ENCODE results near the gene PPP1CB.

Gene PPP1CB

DNA sequence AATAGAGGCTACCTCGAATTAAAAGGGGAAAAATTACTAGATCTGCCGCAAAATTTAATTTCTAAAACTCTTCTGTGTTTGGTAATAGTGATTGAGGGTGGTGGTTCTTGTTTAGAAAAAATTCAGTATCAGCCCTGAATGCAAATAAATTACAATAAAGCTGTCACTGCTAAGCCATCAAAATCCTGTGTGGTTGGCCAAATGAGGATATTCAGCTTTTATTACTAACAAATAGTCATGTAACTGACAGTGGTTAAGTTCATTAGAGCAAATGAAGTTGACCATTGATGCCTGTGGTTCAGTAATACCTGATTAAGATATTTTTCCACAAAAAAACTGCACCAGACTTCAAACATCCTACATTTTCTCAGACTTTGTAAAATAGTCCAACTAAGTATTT, 14.4 kb downstream of the PPP1CB start:
- no peak overlapping the region for H3K4me3 ChIP-seq
- H3K27ac ChIP-seq = no peak overlapping the region
- TF ChIP-seq, protein P1, sequence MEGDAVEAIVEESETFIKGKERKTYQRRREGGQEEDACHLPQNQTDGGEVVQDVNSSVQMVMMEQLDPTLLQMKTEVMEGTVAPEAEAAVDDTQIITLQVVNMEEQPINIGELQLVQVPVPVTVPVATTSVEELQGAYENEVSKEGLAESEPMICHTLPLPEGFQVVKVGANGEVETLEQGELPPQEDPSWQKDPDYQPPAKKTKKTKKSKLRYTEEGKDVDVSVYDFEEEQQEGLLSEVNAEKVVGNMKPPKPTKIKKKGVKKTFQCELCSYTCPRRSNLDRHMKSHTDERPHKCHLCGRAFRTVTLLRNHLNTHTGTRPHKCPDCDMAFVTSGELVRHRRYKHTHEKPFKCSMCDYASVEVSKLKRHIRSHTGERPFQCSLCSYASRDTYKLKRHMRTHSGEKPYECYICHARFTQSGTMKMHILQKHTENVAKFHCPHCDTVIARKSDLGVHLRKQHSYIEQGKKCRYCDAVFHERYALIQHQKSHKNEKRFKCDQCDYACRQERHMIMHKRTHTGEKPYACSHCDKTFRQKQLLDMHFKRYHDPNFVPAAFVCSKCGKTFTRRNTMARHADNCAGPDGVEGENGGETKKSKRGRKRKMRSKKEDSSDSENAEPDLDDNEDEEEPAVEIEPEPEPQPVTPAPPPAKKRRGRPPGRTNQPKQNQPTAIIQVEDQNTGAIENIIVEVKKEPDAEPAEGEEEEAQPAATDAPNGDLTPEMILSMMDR (IDR thresholded peaks at IDR 0.05) = no peak
- intact Hi-C loops (cut with DNase I; ENCODE audit: low total_unique reads) = no loop called here
- H3K4me1 ChIP-seq = peaks cover 0 to 100% (median 67%) of the 10 kb centered on the region in 4 donors
- H3K9me3 ChIP-seq = no peaks in the 10 kb centered on the region
- H3K36me3 ChIP-seq = peaks cover 4 to 10% (median 7%) of the 10 kb centered on the region in 3 donors
- DNase-seq = no peak
- no peaks in the 10 kb centered on the region for H3K27me3 ChIP-seq

DNA sequence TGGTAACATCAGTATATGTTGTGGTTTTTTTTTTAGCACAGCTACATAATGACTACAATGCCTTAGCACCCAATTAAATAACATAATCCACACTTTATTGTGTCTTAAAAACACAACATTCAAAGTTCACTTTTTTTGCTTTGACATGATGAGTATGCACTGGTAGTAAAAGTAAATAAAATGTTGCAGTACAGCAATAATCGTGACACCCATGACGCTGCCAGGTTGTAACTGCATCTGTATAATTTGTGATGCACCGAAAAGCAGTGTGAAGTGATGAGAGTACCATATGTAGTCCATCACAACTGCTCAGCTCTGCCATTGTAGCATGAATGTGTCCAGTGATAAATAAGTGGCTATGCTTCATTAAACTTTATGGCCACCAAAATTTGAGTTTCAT, 15.7 kb downstream of the PPP1CB start:
- Histone ChIP-seq H3K27ac (no peak overlapping the region), H3K4me1 (peaks cover 0 to 100% (median 63%) of the 10 kb centered on the region in 4 donors), H3K9me3 (no peaks in the 10 kb centered on the region), H3K27me3 (no peaks in the 10 kb centered on the region), H3K36me3 (peaks cover 0 to 7% (median 0%) of the 10 kb centered on the region in 3 donors), H3K4me3 (no peak overlapping the region)
- TF ChIP-seq, protein P1 (IDR thresholded peaks at IDR 0.05) = no peak
- intact Hi-C loops (cut with DNase I; ENCODE audit: low total_unique reads) = no loop called here
- DNase-seq = no peak

DNA sequence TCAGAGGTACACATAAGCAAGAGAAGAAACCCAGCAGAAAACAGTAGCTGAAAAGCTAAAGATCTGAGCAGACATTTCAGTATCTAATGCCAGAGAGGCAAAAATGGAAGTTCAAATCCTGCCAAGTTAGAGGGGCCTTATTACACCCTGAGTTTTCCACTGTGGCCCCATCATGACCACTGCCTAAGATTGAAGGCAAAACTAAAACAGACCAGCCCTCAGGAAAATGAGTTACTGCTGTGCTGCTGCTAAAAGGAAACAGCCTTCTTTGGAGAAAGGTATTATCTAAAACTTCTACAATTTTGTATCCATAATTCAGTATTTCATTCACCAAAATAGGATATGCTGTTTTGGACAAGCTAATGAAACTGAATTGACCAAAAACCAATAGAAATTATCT, 16.8 kb downstream of the PPP1CB start:
- no peak overlapping the region for H3K4me3 ChIP-seq
- no peak overlapping the region for H3K27ac ChIP-seq
- no peaks in the 10 kb centered on the region for H3K27me3 ChIP-seq
- peaks cover 0 to 3% (median 0%) of the 10 kb centered on the region in 3 donors for H3K36me3 ChIP-seq
- no peaks in the 10 kb centered on the region for H3K9me3 ChIP-seq
- TF ChIP-seq, protein P1 (IDR thresholded peaks at IDR 0.05) = no peak
- intact Hi-C loops (cut with DNase I; ENCODE audit: low total_unique reads) = no loop called here
- peaks cover 0 to 100% (median 59%) of the 10 kb centered on the region in 4 donors for H3K4me1 ChIP-seq
- DNase-seq = no peak

DNA sequence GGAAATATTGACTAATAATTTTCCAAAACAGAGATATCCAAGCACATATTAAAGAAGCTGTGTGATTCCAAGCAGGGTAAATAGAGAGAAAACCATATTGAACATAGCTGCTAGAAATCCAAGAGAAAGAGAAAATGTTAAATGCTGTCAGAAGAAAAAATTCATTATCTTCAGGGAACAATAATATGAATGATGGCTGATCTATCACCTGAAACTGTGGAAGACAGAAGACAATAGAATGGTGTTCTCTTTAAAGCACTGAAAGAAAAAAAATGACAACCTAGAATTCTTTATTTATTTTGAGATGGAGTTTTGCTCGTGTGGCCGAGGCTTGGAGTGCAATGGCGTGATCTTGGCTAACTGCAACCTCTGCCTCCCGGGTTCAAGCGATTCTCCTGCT, 17.3 kb downstream of the PPP1CB start:
- no peak for DNase-seq
- Histone ChIP-seq H3K27ac (no peak overlapping the region), H3K4me3 (no peak overlapping the region), H3K27me3 (no peaks in the 10 kb centered on the region), H3K9me3 (no peaks in the 10 kb centered on the region), H3K36me3 (no peaks in the 10 kb centered on the region), H3K4me1 (peaks cover 0 to 100% (median 56%) of the 10 kb centered on the region in 4 donors)
- intact Hi-C loops (cut with DNase I; ENCODE audit: low total_unique reads) = no loop called here
- TF ChIP-seq, protein P1 (IDR thresholded peaks at IDR 0.05) = no peak

DNA sequence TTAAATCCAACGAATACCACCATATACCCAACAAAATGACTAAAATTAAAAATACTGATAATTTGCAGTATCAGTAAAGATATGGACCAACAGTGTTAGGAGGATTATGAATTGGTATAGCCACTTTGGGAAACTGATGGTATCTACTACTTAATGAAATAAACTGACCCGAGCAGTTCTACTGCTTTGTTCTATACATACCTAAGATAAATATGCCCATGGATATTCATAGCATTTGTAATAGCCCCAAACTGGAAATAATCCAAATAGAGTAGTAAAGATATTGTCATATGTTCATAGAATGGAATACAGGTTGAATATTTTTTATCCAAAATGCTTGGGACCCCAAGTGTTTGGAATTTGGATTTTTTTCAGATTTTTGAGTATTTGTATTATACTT, 20.7 kb downstream of the PPP1CB start:
- no peaks in the 10 kb centered on the region for H3K9me3 ChIP-seq
- intact Hi-C loops (cut with DNase I; ENCODE audit: low total_unique reads) = no loop called here
- no peaks in the 10 kb centered on the region for H3K27me3 ChIP-seq
- TF ChIP-seq, protein P1 (IDR thresholded peaks at IDR 0.05) = no peak
- H3K4me3 ChIP-seq = no peak overlapping the region
- H3K4me1 ChIP-seq = peaks cover 0 to 100% (median 54%) of the 10 kb centered on the region in 4 donors
- no peak for DNase-seq
- H3K36me3 ChIP-seq = peaks cover 3 to 9% (median 3%) of the 10 kb centered on the region in 3 donors
- no peak overlapping the region for H3K27ac ChIP-seq

DNA sequence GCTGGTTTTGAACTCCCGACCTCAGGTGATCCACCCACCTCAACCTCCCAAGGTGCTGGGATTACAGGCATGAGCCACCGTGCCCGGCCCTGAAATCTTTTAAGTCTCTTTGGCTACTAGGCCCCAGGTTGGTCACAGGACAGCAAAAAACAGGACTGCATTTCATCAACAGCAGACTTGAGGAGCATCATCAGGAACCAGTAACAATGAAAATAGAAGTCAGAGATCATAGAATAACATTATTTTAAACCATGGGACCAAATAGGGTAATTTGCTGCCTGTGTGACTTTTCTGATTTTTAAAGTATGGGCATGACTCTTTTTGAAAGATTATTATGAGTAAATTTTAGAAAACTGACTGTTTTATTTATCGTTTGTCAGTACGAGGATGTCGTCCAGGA, 24.8 kb downstream of the PPP1CB start:
- intact Hi-C loops (cut with DNase I; ENCODE audit: low total_unique reads) = no loop called here
- no peaks in the 10 kb centered on the region for H3K9me3 ChIP-seq
- no peaks in the 10 kb centered on the region for H3K27me3 ChIP-seq
- TF ChIP-seq, protein P1 (IDR thresholded peaks at IDR 0.05) = no peak
- no peak for DNase-seq
- H3K27ac ChIP-seq = peak overlapping the region in 1 of 2 donors; percentile 17
- peaks cover 0 to 87% (median 42%) of the 10 kb centered on the region in 4 donors for H3K4me1 ChIP-seq
- peaks cover 42 to 48% (median 44%) of the 10 kb centered on the region in 3 donors for H3K36me3 ChIP-seq
- no peak overlapping the region for H3K4me3 ChIP-seq
